ENCODE measurements around the gene HAND1.
"Not testable (repeated sequence)": the region's sequence is repeated elsewhere in the genome, so short reads cannot be mapped to it uniquely, and the experiment has no call there.

The HAND1 gene

GRCh38 chr5:154478224-154478565 is at the start of gene HAND1:
HAND1 (minus strand) TSS chr5:154478227; CDS start chr5:154478008, 219 bp downstream.
- DNase-seq = no peak

DNA sequence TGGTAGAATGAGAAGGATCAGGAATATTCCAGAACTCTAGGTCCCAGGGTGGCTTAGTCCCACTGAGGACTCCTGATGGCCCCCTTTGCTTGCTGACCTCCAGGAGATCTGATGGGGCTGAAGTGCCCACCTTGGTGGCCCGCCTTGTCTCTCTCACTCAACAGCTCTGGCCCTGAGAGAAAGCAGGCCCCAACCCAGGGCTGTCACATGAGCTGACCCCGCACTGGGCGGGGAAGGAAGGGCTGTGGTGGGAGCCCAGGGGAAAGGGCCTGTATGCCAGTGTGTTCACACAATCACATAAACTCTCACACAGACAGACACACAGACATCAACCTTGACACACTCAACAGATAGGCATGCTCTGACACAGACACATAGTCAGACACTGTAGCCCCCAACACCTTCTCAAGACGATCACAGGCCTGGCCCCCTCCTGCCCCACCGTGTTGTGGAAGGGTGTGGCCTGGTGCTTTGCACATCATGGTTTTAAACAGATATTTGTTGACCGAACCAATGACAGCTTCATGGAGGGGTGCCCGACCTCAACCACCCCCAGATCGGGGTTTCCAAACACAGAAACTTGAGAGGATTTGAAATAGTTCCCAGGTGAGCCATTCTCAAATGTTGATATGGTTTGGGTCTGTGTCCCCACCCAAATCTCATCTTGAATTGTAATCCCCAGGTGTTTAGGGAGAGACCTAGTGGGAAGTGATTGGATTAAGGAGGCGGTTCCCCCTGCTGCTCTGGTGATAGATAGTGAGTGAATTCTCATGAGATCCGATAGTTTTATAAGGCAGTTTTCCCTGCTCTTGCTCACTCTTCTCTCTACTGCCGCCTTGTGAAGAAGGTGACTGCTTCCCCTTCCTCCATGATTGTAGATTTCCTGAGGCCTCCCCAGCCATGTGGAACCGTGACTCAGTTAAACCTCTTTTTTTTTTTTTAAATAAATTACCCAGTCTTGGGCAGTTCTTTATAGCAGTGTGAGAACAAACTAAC is 48.5 kb upstream of the HAND1 start:
- no peak for DNase-seq

GRCh38 chr5:154524859-154525258 is 46.8 kb upstream of the HAND1 start:
- no peak for DNase-seq

DNA sequence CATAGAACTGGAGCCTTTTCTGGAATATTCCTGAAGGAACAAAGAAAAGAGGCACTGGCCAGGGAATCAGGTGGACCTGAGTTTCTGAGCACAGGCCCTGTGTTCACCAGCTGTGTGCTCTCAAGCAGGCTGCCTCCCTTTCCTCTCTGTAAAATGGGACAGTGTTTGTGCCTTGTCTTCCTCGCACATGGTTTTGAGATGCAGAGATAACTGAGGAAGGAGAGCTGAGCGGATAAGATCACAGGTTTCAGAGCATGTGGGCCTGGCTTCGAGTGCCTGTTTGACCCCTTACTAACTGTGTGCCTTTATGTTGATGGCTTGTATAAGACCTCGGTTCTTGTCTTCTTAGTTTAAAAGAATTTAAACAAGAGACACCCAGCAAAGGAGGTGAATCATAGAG is 46.2 kb upstream of the HAND1 start:
- no peak for DNase-seq

- DNase-seq = no peak
Measured at GRCh38 chr5:154523709-154524108, 45.7 kb upstream of the HAND1 start.

DNA sequence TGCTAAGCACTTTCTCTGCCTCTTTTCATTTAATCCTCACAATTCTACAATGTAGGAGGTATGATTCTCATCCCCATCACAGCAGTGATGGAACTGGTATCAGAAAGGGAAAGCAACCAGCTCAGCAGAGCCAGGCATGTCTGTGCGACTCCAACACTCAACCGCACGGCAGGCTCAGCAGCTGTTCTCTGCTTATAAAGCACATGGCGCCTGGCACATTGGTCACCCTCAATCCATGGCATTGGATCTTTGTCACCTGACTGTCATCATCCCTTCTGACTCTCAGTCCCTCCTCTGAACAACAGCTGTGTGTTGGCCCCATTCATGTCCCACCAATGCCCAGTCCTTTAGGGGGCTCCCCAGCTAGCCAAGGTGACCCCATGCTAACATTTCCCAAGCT is 45.1 kb upstream of the HAND1 start:
- DNase-seq = no peak

DNA sequence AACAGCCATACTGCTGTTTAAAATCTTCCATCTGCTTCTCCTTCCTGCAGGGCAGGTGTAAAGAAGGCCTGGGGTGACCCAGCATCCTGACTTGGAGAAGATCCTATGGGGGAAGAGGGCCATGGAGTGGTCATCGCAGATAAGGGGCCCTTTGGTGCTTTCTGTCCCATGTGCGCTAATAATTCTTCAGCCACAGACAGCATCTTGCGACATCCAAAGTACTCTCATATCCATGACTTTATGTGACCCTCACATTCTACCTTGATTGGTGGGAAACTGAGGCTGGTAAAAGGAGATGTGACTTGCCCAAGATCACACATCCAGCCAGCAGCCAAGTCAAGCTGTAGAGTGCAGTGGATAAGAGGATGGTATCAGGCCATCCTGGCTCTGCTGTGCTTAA is 44.3 kb upstream of the HAND1 start:
- no peak for DNase-seq

- no peak for DNase-seq
Measured at GRCh38 chr5:154521756-154522155, 43.7 kb upstream of the HAND1 start.

DNA sequence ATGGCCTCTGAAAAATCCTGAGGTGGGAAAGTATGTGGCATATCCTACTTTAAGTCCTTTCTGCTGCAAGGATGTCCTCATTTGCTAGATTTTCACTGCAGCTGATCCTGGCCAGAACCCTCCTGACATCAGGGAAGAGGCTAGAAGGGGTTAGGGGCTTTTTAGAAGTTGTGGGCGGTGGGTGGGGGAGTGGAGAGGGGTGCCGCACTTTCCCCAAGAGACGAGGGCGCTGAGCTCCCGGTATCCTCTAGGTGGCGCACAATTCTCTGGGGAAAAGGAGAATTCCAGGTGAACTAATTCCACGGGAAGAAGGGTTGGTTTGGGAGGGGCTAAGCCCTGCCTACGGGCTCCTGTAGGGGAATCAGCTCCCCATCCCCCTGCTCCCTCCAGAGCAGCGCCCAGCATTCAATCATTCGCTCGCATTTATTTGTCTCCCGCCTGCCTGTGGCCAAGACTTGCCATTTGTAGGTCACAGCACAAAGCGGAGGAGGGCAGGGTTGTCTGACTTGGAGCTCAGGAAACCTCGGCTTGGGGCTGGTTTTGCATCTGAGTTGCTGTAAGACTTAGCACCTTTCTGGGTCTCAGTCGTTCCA is 42.9 kb upstream of the HAND1 start:
- peak in 1 of 2 donors; percentile 17 for DNase-seq

DNA sequence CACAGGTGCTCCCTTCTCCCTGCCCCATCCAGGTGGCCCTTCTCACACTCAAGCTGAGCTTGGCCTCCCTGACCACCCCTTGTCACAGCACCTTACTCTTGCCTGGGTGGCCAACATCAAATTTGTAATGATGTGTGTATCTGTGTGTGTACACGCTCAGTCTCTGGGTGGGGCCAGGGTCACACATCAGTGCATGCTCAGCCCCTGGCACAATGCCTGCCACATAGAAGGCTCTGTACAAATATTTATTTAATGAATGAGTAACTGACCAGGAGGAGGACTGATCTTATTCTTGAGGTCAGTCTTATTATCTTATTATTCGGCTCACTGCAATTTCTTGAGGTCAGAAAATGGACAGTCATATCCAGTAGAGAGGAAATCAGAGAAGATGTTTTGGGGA is 41.3 kb upstream of the HAND1 start:
- no peak for DNase-seq

- no peak for DNase-seq
Measured at GRCh38 chr5:154518438-154518867, 40.4 kb upstream of the HAND1 start.

DNA sequence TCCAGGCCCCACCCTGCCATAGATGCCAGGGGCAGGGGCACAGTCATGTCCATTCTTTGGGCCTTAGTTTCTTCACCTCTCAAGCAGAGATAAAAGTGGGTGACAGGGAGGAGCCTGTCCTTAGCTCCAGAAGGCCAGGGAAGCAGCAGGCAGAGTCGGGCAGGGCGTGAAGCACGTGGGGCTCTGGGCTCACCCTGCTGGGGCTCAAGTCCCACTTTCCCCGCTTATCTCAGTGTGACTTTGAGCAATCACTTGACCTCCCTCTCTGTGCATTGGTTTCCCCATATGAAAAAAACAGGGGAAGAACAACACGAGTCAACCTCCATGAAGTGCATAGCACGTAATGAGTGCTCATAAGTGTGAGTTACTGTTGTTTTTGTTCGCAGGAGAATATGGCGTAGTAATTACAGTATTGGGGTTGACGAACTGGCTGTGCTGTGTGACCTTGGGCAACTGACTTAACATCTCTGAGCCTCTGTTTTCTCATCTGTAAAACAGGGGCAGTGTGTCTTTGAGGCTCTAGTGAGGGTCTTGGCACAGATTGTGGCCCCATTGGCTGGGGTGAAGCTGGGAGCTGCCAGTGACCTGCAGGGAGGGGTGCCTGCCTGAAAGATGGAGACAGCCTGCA is 39.9 kb upstream of the HAND1 start:
- DNase-seq = no peak

DNA sequence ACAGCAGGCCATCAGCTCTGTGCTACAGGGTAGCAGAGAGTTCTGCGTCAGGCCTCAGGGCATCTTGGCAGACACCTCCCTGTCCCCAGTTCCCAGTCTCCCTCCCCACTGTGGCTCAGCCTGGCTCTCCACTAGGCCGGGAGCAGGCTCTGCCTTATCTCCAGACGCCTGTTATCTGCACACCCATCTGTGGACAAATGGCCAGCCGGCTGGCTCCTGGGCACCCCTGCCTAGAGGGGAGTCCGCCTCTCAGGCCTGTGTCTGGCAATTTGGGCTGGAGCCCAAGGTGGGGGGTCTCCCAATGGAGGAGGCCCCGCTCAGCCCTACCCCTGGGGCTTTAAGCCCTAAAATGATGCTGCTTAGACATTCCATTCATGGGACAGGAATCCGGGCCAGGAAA is 39.2 kb upstream of the HAND1 start:
- no peak for DNase-seq

DNA sequence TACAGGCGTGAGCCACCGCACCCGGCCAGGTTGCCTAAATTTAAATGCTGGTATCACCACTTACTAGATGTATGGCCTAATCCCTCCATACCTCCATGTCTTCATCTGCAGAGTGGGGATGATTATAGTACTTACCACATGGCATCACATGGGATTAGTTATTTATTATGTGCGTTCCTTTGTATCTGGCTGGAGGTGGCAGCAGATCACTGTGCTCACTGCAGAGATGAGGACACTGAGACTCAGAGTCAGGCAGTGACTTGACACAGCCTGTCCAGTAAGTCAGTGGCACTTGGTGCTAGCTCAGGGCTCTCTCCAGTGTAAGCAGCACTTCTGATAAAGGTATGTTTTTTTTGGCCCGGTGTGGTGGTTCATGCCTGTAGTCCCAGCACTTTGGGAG is 38.4 kb upstream of the HAND1 start:
- DNase-seq = no peak

- not testable (repeated sequence) for DNase-seq
Measured at GRCh38 chr5:154515488-154515887, 37.5 kb upstream of the HAND1 start.

- DNase-seq = no peak
Measured at GRCh38 chr5:154514331-154514730, 36.3 kb upstream of the HAND1 start.

DNA sequence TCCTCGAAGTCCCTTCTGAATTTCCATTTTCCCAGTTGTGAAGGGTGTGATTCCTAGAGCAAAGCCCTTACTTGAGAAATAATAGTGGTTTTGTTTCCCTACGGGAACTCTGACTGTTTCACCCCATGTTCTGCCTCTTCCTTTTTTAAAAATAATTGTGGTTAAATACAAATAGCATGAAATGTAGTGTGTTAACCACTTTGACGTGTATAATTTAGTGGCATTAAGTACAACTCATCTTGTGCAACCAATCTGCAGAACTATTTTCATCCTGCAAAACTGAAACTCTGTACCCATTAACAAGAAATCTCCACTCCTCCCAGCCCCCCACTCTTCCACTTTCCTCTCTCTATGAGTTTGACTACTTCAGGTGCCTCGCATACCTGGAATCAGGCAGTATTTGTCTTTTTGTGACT is 35.6 kb upstream of the HAND1 start:
- no peak for DNase-seq

- DNase-seq = no peak
Measured at GRCh38 chr5:154511984-154512383, 34.0 kb upstream of the HAND1 start.

- no peak for DNase-seq
Measured at GRCh38 chr5:154509784-154510555, 31.9 kb upstream of the HAND1 start.

GRCh38 chr5:154508114-154508513 is 30.1 kb upstream of the HAND1 start:
- no peak for DNase-seq

- no peak for DNase-seq
Measured at GRCh38 chr5:154506716-154507080, 28.7 kb upstream of the HAND1 start.

GRCh38 chr5:154506049-154506715 is 28.2 kb upstream of the HAND1 start:
- DNase-seq = no peak

- DNase-seq = no peak
Measured at GRCh38 chr5:154505567-154505966, 27.5 kb upstream of the HAND1 start.

All from stimulated activated CD4-positive, alpha-beta T cell treated with anti-CD3 and anti-CD28 coated beads, Interleukin-2, amount 100 ng/mL, for 48 hours (primary cell).